ENCODE data around the gene ZNF593OS.

DNA sequence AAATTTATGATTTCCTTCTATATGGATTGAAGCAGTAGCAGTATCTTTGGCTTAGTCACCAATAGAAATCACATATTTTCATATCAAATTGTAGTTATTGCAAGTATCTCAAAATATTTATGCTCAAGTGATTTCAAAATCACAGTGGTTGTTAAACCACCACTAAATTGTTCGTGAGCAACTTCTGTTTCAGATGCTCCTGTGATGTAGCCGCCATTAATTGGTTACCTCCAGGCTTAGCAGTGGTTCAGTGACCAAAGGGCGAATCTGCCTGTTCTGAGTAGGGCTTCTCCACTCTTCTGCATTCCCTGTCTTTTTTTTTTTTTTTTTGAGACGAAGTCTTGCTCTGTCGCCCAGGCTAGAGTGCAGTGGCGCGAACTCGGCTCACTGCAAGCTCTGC, 3.7 kb upstream of the ZNF593OS start:
- TF ChIP-seq, protein P1, sequence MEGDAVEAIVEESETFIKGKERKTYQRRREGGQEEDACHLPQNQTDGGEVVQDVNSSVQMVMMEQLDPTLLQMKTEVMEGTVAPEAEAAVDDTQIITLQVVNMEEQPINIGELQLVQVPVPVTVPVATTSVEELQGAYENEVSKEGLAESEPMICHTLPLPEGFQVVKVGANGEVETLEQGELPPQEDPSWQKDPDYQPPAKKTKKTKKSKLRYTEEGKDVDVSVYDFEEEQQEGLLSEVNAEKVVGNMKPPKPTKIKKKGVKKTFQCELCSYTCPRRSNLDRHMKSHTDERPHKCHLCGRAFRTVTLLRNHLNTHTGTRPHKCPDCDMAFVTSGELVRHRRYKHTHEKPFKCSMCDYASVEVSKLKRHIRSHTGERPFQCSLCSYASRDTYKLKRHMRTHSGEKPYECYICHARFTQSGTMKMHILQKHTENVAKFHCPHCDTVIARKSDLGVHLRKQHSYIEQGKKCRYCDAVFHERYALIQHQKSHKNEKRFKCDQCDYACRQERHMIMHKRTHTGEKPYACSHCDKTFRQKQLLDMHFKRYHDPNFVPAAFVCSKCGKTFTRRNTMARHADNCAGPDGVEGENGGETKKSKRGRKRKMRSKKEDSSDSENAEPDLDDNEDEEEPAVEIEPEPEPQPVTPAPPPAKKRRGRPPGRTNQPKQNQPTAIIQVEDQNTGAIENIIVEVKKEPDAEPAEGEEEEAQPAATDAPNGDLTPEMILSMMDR (conservative IDR thresholded peaks at IDR 0.05 in 1 of 2, IDR thresholded peaks at IDR 0.05 in 1 of 2; ENCODE audit: extremely low read depth in 1 of 2, insufficient read depth in 1 of 2, low read depth in 1 of 2, low read length in 2 of 2), result no peak
- no peak for TF ChIP-seq EZH2 (IDR thresholded peaks at IDR 0.05; ENCODE audit: borderline replicate concordance, low read length)
